ENCODE data around the gene GYS2.
"Not testable (repeated sequence)": the region's sequence is repeated elsewhere in the genome, so short reads cannot be mapped to it uniquely, and the experiment has no call there.

The GYS2 gene

DNA sequence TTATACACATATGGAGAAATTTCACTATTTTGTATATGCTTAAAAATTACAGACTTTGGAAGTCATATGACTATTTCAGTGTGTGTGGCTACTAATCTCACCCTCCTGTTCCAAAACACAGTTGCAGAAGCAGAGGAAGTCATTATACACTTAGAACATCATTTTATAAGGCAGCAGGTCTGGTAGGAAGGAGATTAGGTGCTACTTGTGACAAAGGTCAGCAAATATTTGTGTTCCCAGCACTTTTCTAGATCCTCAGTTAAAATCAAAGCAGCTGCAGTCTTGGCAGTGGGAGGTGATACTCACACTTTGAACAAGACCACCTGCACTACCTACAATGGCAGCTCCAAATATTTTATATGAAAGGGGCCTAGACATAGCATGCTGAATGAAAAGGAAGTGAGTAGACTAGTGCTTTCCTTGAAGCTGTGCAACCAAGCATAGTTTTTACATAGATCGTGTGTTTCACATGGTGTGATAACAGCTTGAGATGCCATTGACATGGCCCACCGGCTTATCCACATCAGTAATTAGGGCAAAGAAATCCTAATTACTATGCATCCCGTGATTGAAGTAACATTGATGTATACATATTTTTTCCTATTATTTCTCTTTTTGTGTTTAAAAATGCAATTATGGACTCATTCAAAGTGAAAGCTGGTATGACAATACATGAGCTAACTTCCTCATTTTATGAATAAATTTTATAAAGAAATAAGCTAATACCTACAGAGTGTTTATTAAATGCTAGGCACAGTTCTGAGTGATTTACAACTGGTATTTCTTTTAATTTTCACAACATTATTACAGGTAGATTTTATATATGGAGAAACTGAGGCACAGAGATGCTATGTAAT lies 5.3 kb downstream of the GYS2 start:
- no peak for DNase-seq

DNA sequence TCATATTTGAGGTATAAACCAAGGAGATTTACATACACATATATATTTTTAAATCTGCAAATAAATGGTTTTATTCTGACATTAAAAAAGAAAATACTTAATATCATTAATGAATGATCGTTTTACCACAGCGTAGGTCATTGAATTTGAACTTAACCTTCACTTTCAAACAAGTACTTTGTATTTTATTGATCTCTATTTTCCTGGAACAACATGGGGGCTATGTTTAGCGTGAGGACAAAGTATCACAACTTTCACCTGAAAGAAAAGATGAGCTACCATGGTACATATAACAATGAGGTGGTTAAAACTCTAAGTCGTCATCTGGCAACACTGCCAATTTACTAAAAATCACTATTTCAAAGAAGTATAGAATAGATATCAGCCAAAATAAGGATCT lies 6.0 kb downstream of the GYS2 start:
- no peak for DNase-seq

DNA sequence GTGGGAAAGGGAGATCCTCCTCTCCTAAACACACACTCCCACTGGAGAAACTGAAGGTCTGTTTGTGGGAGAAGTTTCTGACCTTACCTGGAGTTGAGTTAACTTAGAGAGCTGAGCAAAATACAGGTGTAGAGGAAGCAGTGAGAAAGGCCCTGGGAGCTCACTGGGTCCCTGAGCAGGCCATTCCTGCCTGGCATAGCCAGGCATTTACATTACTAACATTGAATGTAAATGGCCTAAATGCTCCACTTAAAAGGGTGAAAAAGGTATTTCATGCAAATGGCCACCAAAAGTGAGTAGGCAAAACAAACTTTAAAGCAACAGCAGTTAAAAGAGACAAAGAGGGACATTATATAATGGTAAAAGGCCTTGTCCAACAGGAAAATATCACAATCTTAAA lies 9.3 kb downstream of the GYS2 start:
- not testable (repeated sequence) for DNase-seq

DNA sequence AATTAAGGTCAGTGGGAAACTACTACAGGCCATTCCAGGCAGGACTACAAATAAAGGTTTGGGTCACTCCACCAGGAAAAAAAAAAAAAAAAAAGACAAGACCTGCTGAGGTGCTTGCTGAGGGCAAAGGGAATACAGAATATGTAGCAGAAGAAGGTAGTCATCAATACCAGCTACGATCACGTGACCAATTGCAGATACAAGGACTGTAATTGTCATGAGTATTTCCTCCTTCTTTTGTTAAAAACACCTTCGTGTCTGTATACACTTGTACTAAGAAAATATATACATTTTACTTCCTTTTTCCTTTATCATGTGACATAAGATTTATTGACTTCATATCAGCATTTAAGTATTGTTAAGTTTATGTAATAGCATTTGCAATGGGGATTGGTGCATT lies 19.2 kb downstream of the GYS2 start:
- DNase-seq: no peak

DNA sequence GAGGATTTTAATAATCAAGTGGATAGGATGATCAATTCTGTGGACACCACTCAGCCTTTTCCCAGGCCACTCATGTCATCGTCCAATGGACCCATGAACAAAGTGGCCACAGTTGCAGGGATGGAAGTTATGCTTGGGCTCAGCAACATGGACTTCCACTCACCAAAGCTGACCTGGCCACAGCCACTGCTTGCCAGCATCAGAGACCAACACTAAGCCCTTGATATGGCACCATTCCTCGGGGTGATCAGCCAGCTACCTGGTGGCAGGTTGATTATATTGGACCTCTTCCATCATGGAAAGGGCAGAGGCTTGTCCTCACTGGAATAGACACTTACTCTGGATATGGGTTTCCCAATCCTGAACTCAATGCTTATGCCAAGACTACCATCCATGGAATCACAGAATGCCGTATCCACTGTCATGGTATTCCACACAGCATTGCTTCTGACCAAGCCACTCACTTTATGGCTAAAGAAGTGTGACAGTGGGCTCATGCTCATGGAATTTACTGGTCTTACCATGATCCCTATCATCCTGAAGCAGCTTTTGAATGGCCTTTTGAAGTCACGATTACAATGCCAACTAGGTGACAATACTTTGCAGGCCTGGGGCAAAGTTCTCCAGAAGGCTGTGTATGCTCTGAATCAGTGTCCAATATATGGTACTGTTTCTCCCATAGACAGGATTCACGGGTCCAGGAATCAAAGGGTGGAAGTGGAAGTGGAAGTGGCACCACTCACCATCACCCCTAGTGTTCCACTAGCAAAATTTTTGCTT lies 20.1 kb downstream of the GYS2 start:
- not testable (repeated sequence) for DNase-seq

- DNase-seq: no peak
Measured at GRCh38 chr12:21583587-21583986, 21.1 kb downstream of the GYS2 start.

DNA sequence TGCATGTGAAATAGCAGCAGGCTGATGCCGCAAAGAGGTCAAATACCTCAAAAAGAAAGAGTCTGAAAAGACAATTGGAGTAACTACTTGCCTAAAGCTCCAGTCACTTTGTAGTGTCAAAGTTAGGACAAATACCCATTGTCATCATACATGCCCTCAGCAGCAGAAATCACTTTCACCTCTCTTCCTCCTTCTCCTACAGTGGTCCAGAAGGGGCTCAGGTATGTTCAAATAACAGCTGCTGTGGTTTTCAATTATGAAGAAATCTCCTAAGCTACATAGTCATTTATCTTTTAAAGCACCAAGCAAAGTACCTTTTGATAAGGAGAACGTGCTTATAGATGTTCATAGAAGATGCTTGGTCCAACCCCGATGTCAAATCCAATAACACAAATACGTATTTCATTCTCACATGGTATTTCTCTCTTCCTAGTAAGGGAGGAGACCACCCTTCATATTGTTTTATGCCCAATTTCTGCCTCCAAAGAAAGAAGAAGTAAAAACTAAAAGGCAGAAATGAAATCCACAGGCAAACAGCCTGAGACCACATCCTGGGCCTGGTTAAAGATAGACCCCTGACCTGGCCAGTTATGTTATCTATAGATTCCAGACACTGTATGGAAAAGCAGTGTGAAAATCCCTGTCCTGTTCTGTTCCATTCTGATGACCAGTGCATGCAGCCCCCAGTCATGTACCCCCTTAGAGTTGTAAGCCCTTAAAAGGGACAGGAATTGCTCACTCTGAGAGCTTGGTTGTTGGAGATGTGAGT lies 23.7 kb downstream of the GYS2 start:
- DNase-seq: no peak

DNA sequence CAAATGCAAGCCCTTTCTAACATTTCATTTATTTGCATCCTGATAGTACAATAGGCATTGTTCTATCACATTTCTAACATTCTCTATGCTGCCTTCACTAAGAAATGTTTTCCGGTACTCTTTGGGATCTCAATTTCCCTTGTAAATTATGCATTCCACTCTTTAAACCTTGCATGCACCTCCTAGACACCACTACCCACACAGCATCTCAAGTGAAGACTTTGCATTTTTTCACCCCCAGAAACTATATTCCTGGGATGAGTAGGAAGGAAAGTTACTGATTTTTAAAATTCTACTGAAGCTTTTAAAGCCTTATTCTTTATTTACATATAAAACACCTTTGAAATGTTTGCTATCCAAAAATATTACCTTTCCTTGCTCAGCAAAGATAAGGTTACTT lies 27.1 kb downstream of the GYS2 start:
- no peak for DNase-seq

DNA sequence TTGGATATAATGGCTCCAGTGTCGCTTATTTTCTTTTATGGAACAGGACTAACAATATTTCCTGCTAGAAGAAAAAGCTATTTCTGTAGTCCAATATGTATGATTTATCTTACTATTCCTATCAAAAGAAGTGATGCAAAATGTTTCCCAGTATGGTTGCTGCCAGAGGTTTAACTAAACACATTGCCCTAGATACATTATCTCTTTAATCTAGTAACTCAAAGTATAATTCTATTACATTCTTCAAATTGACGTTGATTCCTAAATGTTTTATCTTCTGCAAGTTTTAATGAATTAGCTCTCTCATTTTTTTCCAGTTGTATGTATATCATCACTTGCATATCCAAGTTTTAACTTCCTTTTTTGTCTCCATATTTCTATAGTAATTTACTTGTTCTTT lies 28.2 kb downstream of the GYS2 start:
- no peak for DNase-seq

- no peak for DNase-seq
Measured at GRCh38 chr12:21573733-21574358, 30.8 kb downstream of the GYS2 start.

DNA sequence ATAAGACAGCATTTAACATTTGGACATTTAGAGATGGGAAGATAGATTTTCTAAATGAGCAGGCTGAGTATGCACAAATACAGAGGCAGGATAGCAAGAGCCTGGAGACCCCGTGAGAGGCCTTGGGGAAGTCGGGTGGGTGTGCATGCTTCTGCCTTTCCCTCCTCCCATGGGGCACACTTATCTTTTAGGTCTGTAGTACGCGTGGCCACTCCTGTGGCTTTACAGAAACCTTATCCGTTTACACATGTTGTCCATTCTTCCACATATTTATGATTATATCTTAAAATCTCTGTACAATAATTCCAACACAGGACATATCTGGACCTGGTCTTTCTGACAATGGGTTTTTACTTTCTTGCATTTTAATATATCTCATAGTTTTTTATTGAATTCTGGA lies 33.6 kb downstream of the GYS2 start:
- DNase-seq: no peak

DNA sequence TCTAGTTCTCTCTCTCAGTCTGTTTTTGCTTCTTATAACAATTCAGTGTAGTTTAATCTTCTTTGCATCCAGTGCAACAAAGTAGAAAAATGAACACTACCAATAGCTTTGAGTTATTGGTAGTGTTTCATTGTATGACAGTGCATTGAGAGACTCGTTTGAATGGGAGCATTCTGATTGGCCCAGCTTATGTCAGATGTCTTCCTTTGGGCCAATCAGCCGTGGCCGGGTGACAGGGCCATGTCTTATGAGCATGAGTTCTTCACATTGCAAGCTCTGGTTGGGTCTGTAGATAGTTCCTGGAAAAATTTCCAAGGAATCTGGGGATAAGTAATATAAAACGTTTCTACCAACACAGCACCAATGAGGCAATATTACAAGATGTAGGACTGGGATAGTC lies 36.5 kb downstream of the GYS2 start:
- DNase-seq: no peak

DNA sequence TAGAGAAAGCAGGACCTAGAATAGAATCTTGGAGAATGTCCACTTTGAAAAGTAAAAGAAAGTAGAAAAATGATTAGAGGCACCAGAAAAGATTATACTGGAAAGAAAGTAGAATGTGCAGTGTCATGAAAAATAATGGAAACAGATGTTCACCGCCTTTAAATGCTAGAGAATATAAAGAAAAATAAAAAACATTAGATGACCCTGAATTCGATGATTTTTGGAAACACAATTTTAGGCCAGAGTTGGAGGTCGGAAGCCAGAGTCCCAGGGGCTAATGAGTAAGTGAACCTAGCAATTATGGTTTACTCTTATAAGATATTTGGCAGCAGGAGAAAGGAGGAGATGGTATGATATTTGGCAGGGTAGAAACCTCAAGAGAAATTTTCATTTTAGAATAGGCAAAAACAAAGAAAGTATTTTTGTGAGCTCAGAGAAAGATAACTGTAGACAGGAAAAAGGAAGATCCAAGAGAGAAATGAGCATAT lies 37.7 kb downstream of the GYS2 start:
- DNase-seq: no peak

DNA sequence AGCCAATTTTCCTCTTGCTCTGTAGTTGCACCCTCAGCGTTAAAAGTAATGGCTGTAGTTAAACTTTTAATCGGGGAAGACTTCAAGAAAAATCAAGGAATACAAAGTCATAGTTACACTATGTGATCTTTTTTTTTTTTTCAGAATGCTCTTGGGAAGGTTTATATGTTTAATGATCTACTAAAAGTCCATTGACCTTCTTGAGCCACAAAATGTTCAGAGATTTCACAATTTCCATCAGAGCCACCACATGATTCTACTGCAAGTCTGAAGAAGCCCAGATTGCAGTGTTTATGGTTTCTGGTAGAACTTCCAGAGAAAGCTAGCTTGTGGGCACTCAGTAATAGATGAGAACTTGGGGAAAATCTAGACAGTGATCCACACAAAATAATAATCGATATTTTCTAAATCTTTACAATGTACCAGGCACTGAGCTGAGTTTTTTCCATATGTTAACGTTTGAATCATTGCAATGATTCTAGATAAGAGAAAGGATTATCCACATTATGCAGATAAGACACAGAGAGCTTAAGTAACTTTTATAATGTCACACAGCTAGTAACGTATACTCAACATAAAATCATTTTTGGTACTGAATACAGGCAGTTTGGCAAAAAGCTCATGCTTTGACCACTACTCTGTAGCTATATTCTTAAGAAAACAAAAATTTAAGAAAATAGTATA lies 38.3 kb downstream of the GYS2 start:
- DNase-seq: no peak

DNA sequence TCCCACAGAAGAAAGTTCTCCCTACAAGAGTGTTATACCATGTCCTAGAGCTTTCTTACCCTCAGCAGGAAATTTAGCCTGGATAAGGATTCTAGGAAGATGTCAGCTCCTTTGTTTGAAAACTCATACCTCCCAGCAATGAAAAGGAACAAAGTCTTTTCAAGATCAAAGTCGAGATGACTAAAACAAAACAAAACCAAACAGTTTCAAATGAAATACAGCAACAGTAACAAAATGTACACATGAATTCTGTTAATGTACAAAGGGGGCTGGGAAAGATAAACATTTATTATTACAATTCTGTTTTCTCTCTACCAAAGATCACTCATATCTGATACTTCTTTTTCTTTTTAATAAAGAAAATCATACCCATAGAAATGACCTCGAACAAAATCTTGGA lies 41.8 kb downstream of the GYS2 start:
- DNase-seq: no peak

GRCh38 chr12:21561158-21561557 lies 43.5 kb downstream of the GYS2 start:
- no peak for DNase-seq

DNA sequence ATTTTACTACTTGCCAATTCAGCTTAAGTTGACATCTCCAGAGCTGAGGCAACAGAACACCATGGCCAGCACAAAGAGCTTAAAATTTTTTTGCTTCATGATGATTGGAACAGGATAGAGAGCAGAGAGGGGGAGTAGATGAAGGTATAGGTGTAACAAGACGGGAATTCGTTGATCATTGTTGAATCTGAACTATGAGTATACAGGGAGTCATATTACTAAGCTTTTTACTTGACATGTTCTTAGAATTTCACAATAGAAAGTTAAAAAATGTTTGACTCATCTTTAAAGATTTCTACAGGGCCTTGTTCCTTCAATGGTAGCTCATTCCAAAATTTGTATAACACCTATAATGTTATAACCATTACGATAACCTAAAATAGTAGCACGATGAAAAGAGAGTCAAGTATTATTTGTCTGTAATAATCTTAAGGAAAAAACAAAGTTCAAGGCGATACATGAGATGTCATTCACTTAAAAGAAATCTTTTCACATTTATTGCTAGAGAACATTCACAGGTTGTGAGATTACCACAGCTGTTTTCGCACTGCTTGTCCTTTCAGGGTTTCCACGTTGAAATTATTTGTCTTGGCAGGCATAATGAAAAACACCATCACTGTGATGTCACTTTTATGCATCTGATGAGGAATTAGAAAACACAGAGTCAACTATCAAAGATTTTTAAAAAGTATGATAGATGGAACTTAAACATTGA lies 44.6 kb downstream of the GYS2 start:
- peak; percentile 14 for DNase-seq

- DNase-seq: no peak
Measured at GRCh38 chr12:21558100-21558679, 46.5 kb downstream of the GYS2 start.

DNA sequence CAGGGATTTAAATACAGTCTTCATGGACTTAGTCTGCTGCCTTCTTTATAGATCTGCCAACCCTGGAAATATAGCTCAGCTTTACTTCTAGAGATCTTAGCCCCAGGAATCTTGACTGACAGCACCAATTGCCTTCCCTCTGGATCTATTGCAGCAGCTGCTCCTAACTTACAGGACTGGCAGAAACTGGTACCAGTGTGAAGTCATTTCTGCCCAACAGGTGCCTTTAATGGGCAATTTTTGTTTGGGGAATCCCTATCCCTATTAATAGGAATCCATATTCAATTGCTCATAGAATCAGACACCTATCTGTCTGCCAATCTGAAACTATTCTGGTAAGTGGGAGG lies 51.3 kb downstream of the GYS2 start:
- DNase-seq: no peak

GRCh38 chr12:21552635-21553328 lies 51.9 kb downstream of the GYS2 start:
- no peak for DNase-seq
